ENCODE measurements around the gene STAG1.

DNA sequence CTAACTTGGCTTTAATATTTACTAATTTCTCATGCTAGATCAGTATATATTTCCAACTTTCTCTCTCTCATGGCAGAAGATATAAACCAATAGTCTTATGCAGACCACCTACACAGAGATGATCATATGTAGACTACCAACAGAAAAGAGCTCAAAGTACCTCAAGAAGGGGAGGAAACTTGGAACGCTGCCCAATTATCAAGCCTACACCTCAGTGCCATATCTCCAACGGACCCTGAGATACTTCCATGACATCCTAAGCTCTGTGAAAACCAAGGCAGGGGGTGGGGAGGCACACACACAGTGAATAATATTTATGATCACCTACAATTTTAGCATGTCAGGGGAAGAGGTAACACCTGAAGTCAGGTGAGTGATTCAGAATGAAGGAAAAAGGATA, 100.6 kb downstream of the STAG1 start:
- TF ChIP-seq CHD2 (IDR thresholded peaks at IDR 0.05; ENCODE audit: low read length, partially characterized antibody) = no peak
- TF ChIP-seq, protein P1, sequence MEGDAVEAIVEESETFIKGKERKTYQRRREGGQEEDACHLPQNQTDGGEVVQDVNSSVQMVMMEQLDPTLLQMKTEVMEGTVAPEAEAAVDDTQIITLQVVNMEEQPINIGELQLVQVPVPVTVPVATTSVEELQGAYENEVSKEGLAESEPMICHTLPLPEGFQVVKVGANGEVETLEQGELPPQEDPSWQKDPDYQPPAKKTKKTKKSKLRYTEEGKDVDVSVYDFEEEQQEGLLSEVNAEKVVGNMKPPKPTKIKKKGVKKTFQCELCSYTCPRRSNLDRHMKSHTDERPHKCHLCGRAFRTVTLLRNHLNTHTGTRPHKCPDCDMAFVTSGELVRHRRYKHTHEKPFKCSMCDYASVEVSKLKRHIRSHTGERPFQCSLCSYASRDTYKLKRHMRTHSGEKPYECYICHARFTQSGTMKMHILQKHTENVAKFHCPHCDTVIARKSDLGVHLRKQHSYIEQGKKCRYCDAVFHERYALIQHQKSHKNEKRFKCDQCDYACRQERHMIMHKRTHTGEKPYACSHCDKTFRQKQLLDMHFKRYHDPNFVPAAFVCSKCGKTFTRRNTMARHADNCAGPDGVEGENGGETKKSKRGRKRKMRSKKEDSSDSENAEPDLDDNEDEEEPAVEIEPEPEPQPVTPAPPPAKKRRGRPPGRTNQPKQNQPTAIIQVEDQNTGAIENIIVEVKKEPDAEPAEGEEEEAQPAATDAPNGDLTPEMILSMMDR (IDR thresholded peaks at IDR 0.05) = no peak
- TF ChIP-seq GABPA (IDR thresholded peaks at IDR 0.05; ENCODE audit: low read depth) = no peak
- TF ChIP-seq EZH2phosphoT487 (IDR thresholded peaks at IDR 0.05; ENCODE audit: borderline replicate concordance, low read depth) = no peak
- no peak for TF ChIP-seq RAD21 (IDR thresholded peaks at IDR 0.05; ENCODE audit: low read length)
- no peak for TF ChIP-seq JUND (IDR thresholded peaks at IDR 0.05)
- TF ChIP-seq YY1 (IDR thresholded peaks at IDR 0.05; ENCODE audit: low read depth) = no peak
- TF ChIP-seq, protein P2, sequence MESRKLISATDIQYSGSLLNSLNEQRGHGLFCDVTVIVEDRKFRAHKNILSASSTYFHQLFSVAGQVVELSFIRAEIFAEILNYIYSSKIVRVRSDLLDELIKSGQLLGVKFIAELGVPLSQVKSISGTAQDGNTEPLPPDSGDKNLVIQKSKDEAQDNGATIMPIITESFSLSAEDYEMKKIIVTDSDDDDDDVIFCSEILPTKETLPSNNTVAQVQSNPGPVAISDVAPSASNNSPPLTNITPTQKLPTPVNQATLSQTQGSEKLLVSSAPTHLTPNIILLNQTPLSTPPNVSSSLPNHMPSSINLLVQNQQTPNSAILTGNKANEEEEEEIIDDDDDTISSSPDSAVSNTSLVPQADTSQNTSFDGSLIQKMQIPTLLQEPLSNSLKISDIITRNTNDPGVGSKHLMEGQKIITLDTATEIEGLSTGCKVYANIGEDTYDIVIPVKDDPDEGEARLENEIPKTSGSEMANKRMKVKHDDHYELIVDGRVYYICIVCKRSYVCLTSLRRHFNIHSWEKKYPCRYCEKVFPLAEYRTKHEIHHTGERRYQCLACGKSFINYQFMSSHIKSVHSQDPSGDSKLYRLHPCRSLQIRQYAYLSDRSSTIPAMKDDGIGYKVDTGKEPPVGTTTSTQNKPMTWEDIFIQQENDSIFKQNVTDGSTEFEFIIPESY (IDR thresholded peaks at IDR 0.05; ENCODE audit: borderline replicate concordance, low read depth) = no peak
- no peak for TF ChIP-seq FOSL2 (IDR thresholded peaks at IDR 0.05; ENCODE audit: borderline replicate concordance, low read depth)
- TF ChIP-seq EP300 (IDR thresholded peaks at IDR 0.05; ENCODE audit: borderline replicate concordance in 1 of 2, low read depth in 1 of 2, low read length in 1 of 2) = no peak
- no peak for TF ChIP-seq MXI1 (IDR thresholded peaks at IDR 0.05; ENCODE audit: low read depth, low read length)
- TF ChIP-seq, protein P3, sequence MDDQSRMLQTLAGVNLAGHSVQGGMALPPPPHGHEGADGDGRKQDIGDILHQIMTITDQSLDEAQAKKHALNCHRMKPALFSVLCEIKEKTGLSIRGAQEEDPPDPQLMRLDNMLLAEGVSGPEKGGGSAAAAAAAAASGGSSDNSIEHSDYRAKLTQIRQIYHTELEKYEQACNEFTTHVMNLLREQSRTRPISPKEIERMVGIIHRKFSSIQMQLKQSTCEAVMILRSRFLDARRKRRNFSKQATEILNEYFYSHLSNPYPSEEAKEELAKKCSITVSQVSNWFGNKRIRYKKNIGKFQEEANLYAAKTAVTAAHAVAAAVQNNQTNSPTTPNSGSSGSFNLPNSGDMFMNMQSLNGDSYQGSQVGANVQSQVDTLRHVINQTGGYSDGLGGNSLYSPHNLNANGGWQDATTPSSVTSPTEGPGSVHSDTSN (IDR thresholded peaks at IDR 0.05) = no peak
- TF ChIP-seq, protein P4, sequence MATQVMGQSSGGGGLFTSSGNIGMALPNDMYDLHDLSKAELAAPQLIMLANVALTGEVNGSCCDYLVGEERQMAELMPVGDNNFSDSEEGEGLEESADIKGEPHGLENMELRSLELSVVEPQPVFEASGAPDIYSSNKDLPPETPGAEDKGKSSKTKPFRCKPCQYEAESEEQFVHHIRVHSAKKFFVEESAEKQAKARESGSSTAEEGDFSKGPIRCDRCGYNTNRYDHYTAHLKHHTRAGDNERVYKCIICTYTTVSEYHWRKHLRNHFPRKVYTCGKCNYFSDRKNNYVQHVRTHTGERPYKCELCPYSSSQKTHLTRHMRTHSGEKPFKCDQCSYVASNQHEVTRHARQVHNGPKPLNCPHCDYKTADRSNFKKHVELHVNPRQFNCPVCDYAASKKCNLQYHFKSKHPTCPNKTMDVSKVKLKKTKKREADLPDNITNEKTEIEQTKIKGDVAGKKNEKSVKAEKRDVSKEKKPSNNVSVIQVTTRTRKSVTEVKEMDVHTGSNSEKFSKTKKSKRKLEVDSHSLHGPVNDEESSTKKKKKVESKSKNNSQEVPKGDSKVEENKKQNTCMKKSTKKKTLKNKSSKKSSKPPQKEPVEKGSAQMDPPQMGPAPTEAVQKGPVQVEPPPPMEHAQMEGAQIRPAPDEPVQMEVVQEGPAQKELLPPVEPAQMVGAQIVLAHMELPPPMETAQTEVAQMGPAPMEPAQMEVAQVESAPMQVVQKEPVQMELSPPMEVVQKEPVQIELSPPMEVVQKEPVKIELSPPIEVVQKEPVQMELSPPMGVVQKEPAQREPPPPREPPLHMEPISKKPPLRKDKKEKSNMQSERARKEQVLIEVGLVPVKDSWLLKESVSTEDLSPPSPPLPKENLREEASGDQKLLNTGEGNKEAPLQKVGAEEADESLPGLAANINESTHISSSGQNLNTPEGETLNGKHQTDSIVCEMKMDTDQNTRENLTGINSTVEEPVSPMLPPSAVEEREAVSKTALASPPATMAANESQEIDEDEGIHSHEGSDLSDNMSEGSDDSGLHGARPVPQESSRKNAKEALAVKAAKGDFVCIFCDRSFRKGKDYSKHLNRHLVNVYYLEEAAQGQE (IDR thresholded peaks at IDR 0.05; ENCODE audit: low read depth, low read length) = no peak
- no peak for TF ChIP-seq TAF1 (IDR thresholded peaks at IDR 0.05; ENCODE audit: borderline replicate concordance, low read depth, low read length)
